ENCODE measurements around the gene COASY.
A peak's percentile ranks its signal among the peaks of the same experiment; 100 is the strongest.

DNA sequence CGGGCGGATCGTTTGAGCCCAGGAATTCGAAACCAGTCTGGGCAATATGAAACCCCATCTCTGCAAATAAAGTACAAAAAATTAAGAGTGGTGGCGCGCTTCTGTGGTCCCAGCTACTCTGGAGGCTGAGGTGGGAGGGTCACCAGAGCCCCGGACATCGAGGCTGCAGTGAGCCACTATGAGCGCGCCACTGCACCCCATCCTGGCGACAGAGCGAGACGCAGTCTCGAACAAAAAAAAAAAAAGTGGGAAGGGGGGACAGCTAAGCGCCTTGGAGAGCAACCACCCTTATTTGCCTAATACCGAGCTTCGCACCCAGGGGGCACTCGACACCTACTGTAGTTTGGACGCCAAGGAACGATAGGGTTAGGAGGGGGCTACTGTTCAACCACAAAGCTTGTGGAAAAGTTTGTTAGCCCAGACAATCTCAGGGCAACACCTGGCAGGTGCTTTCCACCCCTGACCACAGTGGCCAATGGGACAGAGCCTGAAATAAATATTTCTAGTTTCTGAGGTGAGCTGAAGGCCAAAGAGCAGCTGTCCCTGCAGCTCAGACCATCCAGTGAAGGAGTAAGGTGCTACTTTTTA is 16.4 kb downstream of the COASY start:
- TF ChIP-seq, protein P1, sequence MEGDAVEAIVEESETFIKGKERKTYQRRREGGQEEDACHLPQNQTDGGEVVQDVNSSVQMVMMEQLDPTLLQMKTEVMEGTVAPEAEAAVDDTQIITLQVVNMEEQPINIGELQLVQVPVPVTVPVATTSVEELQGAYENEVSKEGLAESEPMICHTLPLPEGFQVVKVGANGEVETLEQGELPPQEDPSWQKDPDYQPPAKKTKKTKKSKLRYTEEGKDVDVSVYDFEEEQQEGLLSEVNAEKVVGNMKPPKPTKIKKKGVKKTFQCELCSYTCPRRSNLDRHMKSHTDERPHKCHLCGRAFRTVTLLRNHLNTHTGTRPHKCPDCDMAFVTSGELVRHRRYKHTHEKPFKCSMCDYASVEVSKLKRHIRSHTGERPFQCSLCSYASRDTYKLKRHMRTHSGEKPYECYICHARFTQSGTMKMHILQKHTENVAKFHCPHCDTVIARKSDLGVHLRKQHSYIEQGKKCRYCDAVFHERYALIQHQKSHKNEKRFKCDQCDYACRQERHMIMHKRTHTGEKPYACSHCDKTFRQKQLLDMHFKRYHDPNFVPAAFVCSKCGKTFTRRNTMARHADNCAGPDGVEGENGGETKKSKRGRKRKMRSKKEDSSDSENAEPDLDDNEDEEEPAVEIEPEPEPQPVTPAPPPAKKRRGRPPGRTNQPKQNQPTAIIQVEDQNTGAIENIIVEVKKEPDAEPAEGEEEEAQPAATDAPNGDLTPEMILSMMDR (IDR thresholded peaks at IDR 0.05; ENCODE audit: borderline replicate concordance, extremely low read depth, low read length, poor library complexity, severe bottlenecking) = peak; percentile 94
- TF ChIP-seq EZH2 (IDR thresholded peaks at IDR 0.05; ENCODE audit: borderline replicate concordance, low read depth, low read length, severe bottlenecking) = no peak

Data from DND-41 (cell line).